K562 (cell line): Measurements from ENCODE around the gene DRAXIN. TPM values are rescaled to one million over a fixed set of nuclear protein-coding genes. Genes with fewer than 3 reads are reported as not detected.

Experiments
- BHLHE40 ChIP-seq: IDR thresholded peaks from 2 replicates; pipeline ENCODE4 v1.6.1; 2011; ENCODE audit warnings: low read length, improper control_type of control experiment
- CBFA2T2 ChIP-seq: fragments of 450-650 bp; conservative IDR thresholded peaks from 2 replicates; pipeline ENCODE4 v1.6.1; 2017; ENCODE audit warnings: mild to moderate bottlenecking
- CBFA2T3 ChIP-seq: fragments of 450-650 bp; IDR thresholded peaks from 2 replicates; pipeline ENCODE4 v1.6.1; 2017
- CREBBP ChIP-seq: IDR thresholded peaks from one replicate; pipeline ENCODE4 v1.6.1; 2012; ENCODE audit warnings: low read depth, mild to moderate bottlenecking, control low read depth, inconsistent platforms, low read length
- E2F3 ChIP-seq: fragments of 250-450 bp; sonication (Bioruptor Pico); IDR thresholded peaks from 2 replicates; pipeline ENCODE4 v1.4.0; 2020; ENCODE audit warnings: mild to moderate bottlenecking
- ELF2 ChIP-seq: fragments of 250-450 bp; sonication (Bioruptor Pico); IDR thresholded peaks from 2 replicates; pipeline ENCODE4 v1.5.0; 2021; ENCODE audit warnings: mild to moderate bottlenecking
- FOXO4 ChIP-seq: fragments of 450-650 bp; formaldehyde crosslinking; IDR thresholded peaks from 2 replicates; pipeline ENCODE4 v1.4.0; 2020; ENCODE audit warnings: mild to moderate bottlenecking, moderate library complexity
- FOXP1 ChIP-seq: sonication (generic); formaldehyde crosslinking; IDR thresholded peaks from 2 replicates; pipeline ENCODE4 v1.8.0; 2022; ENCODE audit warnings: mild to moderate bottlenecking, missing genetic modification reagents
- JUNB ChIP-seq: fragments of 450-650 bp; formaldehyde crosslinking; conservative IDR thresholded peaks from 2 replicates; pipeline ENCODE4 v1.4.0; 2020; ENCODE audit warnings: mild to moderate bottlenecking
- NKRF ChIP-seq: fragments of 450-650 bp; IDR thresholded peaks from 2 replicates; pipeline ENCODE4 v1.6.1; 2016; ENCODE audit warnings: borderline replicate concordance
- PKNOX1 ChIP-seq: fragments of 450-650 bp; IDR thresholded peaks from 2 replicates; pipeline ENCODE4 v1.6.1; 2016
- PRDM10 ChIP-seq: fragments of 450-650 bp; IDR thresholded peaks from 2 replicates; pipeline ENCODE4 v1.6.1; 2018; ENCODE audit not compliant: partially characterized antibody
- ZBTB9 ChIP-seq: fragments of 450-650 bp; formaldehyde crosslinking; IDR thresholded peaks from 2 replicates; pipeline ENCODE4 v1.4.0; 2020; ENCODE audit warnings: mild to moderate bottlenecking, moderate library complexity
- ZMIZ1 ChIP-seq, 2 experiments: fragments of 150-350 bp in 1 of 2; IDR thresholded peaks; 2 replicates each; pipeline ENCODE4 v1.6.1; 2012 to 2016; ENCODE audit warnings: low read depth in 2 of 2, low read length in 2 of 2, mild to moderate bottlenecking in 1 of 2, moderate library complexity in 1 of 2
- ZNF124 ChIP-seq: sonication (generic); formaldehyde crosslinking; IDR thresholded peaks from 2 replicates; pipeline ENCODE4 v1.8.1; 2022; ENCODE audit warnings: missing genetic modification reagents
- ZZZ3 ChIP-seq: fragments of 450-650 bp; IDR thresholded peaks from 2 replicates; pipeline ENCODE4 v1.6.1; 2016; ENCODE audit warnings: antibody characterized with exemption, mild to moderate bottlenecking, moderate library complexity
- polyA plus RNA-seq, 8 experiments: library from polyadenylated mRNA; depleted of rRNA in 4 of 8; stranded (reverse) in 5 of 8; unstranded in 3 of 8; fragments of >200 nt; fragmentation: Nextera tagmentation in 2 of 8; fragmentation: Illumina TruSeq in 1 of 8; extraction: Ambion mirVana in 2 of 8; extraction: Trizol in 1 of 8; gene quantifications; 2 replicates each; pipeline versions ENCODE4 v1.2.1 to v1.2.3, GENCODE V29; 2011 to 2014; ENCODE audit warnings: inconsistent platforms in 1 of 8, missing spikeins in 1 of 8
- total RNA-seq, 7 experiments: library from RNA; depleted of rRNA in 6 of 7; stranded (reverse); fragments of >200 nt in 6 of 7; fragmentation: Illumina TruSeq in 2 of 7; extraction: Trizol in 2 of 7; gene quantifications; 2 replicates each; pipeline versions ENCODE4 v1.2.1 to v1.2.3, GENCODE V29; 2011 to 2021; ENCODE audit warnings: low replicate concordance in 1 of 7

The DRAXIN gene
- total and polyA plus RNA-seq, 9 of the 15 experiments (the other 6 are each of a cell fraction or from before 2014, with no cell fraction given): 0.01 to 0.04 (median 0.01) TPM; not detected in 6

- TF ChIP-seq ZBTB9 (CRISPR knock-in tag) (no peak), CREBBP (no peak), BHLHE40 (peak; percentile 60), ELF2 (CRISPR knock-in tag) (no peak), CBFA2T3 (0 out of 2 replicates have a peak, but pooled peaks have one; percentile 8), FOXO4 (CRISPR knock-in tag) (no peak), JUNB (no peak), CBFA2T2 (no peak), ZMIZ1 (IDR thresholded peaks at IDR 0.05; ENCODE audit: low read depth in 2 of 2, low read length in 2 of 2) (peak in 1 of 2 experiments; percentile 49; a peak in 2 of 4 replicates), FOXP1 (CRISPR knock-in tag) (no peak), ZZZ3 (no peak), E2F3 (CRISPR knock-in tag) (no peak), NKRF (no peak), PRDM10 (no peak), ZNF124 (CRISPR knock-in tag) (no peak), PKNOX1 (peak; percentile 66)
Observed at GRCh38 chr1:11749203-11749689, 57.7 kb downstream of the DRAXIN start (continued).
